HG03342 (cell line): ENCODE data around the gene ITCH.
"Not testable (repeated sequence)": the region's sequence is repeated elsewhere in the genome, so short reads cannot be mapped to it uniquely, and the experiment has no call there.

Experiments
- ATAC-seq: cut with Tn5 transposase; IDR thresholded peaks from one replicate; pipeline ENCODE4 v1.9.1; 2021; ENCODE audit warnings: mild to moderate bottlenecking, moderate library complexity; ENCODE audit not compliant: unreplicated experiment

ITCH gene

DNA sequence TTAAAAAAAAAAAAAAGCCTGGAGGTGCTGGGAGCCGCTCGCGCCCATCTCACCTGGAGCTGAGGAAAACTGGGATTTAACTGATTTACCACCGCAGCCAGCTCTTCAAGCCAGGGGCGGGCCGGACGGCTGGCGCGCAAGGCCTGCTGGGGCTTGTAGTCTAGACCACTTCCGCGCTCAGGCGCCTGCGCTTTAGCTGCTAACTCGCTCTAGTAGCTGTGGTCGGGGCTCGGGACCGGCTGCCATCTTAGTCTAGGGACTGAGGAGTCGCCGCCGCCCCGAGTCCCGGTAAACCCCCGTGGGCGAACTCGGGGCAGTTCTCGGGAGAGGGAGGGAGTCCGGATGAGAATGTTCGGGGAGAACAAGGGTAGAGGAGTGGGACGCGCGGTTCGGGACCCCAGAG, at the start of gene ITCH:
Gene ITCH (plus strand): TSS at position 212 of the 403 bp plus-strand sequence. CDS start 30,539 bp downstream, outside the sequence.
- ATAC-seq: peak; percentile 95

GRCh38 chr20:34315236-34315635, 47.8 kb upstream of the ITCH start:
- ATAC-seq: no peak

DNA sequence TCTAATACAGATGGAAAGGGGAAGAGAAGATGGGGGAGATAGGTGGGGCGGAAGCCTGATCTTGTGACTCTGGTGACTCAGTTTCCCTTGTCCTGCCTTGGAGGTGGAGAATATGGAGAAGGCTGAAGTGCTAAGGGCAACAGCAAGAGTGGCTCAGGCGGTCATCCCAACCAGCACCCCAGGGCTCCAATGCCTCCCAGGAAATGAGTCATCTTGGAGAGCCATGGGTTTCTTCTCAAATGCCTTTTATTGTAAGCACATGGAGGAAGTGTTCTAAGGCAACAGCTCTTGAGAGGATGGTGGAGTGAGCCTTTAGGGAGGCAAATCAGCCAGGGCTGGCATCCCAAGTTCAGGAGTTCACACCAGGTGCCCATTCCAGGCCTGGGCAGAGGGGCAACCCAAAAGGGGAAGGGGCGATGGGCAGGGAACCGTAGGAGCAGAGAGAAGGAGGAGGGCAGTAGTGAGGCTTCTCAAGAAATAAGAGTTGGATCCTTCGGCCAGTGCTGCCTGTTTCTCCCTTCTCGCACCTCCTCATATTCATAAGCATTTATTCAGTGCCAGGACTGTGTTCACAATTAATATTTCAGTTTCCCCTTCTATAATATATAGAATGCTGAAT, 46.8 kb upstream of the ITCH start:
- ATAC-seq: no peak

- ATAC-seq: no peak
Measured at GRCh38 chr20:34318609-34319443, 44.2 kb upstream of the ITCH start.

GRCh38 chr20:34320861-34321260, 42.2 kb upstream of the ITCH start:
- ATAC-seq: no peak

DNA sequence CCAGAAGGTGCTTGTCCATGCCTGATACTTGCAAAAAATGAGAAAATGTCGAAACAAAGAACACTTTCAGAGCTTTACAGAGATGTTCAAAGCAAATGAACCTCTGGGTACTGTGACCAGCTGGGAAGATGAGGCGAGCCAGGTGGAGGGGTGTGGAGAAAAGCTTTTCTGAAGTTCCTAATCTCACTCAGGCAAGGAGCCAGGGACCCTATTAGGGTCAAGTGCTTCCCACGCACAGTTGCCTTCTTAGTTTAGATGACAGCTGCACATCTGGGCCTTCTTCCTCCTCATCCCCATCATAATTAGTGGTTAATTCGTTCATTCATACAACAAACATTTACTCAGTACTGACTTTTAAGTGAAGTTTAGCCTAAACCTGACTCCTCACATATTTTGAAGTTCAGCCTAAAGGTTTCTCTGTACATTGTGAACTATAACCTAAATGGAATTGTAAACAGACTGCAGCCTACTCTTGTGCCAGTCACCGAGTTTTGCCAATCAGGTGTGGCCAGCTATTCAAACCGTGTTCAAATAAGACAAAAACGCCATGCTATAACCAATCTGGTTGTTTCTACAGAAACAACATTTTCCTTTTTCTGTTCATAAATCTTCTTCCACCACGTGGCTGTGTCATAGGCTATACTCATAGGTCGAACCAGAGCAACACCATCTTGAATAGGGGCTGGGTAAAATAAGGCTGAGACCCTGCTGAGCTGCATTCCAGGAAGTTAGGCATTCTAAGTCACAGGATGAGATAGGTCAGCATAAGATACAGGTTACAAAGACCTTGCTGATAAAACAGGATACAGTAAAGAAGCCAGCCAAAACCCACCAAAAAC, 40.6 kb upstream of the ITCH start:
- ATAC-seq: no peak

GRCh38 chr20:34324541-34324940, 38.5 kb upstream of the ITCH start:
- ATAC-seq: no peak

GRCh38 chr20:34328207-34328606, 34.9 kb upstream of the ITCH start:
- ATAC-seq: not testable (repeated sequence)

DNA sequence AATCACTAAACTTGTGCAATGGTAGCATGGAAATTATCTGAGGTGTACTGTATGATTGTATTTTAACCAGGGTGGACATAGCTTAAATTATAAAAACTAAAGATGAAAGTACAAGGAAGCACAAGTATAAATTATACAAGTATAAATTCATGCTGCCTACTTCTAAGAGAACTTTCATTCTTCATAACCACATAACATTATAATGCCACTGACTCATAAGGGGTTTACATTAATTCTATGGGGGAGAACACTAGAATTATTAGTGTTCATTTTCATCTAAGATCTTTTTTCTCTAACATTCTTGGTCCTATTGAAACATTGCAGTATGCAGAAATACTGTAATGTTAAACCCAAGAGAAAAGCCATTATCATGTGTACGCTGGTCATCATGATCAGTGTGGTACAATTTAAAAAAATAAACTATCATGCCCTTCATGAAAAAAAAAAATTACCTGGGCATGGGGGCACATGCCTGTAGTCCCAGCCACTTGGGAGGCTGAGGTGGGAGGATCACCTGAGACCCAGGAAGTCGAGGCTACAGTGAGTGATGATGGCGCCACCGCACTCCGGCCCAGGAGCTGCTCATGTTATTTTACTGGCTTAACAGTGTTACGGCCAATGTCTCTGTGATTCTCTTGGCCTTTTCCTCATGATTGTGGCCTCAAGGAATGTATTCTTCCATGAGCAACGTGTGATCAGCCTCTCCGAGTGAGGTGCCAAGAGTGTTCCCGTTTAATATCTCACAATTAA, 34.0 kb upstream of the ITCH start:
- ATAC-seq: no peak

- not testable (repeated sequence) for ATAC-seq
Measured at GRCh38 chr20:34330861-34331544, 32.1 kb upstream of the ITCH start.

- no peak for ATAC-seq
Measured at GRCh38 chr20:34331838-34332237, 31.2 kb upstream of the ITCH start.

- ATAC-seq: no peak
Measured at GRCh38 chr20:34332262-34332920, 30.7 kb upstream of the ITCH start.

DNA sequence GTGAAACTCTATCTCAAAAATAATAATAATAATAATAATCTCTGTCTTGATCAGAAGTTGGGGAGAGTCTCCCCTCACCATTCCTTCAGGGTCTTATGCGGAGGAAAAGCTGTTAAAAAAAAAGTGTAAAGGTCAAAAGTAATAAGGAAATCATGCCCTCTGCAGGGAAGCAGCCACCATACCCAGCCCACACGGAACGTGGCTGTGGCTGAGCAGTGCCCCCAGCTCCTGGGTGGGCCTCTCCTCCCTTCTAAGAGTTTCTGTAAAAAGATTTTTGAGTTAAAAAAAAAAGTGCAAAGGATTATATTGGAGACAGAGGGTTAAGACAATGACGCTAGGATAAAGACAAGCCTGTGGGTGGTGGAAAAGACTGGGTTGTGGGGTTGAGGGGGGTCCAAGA, 29.3 kb upstream of the ITCH start:
- no peak for ATAC-seq

GRCh38 chr20:34334654-34335407, 28.2 kb upstream of the ITCH start:
- ATAC-seq: no peak

- no peak for ATAC-seq
Measured at GRCh38 chr20:34337544-34337943, 25.5 kb upstream of the ITCH start.

- no peak for ATAC-seq
Measured at GRCh38 chr20:34337982-34338726, 24.9 kb upstream of the ITCH start.

DNA sequence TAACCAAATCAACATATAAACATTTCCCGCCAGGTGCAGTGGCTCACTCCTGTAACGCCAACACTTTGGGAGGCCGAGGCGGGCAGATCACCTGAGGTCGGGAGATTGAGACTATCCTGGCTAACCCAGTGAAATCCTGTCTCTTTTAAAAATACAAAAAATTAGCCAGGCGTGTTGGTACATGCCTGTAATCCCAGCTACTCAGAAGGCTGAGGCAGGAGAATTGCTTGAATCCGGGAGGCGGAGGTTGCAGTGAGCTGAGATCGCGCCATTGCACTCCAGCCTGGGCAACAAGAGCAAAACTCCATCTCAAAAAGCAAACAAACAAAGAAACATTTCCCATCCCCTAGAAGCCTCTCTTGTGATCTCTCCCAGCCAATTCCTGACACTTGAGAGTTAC, 22.3 kb upstream of the ITCH start:
- ATAC-seq: not testable (repeated sequence)

DNA sequence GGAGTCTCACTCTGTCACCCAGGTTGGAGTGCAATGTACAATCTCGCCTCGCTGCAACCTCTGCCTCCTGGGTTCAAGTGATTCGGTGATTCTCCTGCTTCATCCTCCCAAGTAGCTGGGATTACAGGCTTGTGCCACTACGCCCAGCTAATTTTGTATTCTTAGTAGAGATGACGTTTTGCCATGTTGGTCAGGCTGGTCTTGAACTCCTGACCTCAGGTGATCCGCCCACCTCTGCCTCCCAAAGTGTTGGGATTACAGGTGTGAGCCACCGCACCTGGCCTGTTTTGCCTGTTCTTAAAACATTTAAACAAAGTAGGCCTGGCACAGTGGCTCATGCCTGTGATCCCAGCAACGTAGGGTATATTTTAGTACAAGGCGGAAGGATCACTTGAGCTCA, 21.9 kb upstream of the ITCH start:
- ATAC-seq: not testable (repeated sequence)
